Measurements from ENCODE around the gene TECPR1.

TECPR1 gene

DNA sequence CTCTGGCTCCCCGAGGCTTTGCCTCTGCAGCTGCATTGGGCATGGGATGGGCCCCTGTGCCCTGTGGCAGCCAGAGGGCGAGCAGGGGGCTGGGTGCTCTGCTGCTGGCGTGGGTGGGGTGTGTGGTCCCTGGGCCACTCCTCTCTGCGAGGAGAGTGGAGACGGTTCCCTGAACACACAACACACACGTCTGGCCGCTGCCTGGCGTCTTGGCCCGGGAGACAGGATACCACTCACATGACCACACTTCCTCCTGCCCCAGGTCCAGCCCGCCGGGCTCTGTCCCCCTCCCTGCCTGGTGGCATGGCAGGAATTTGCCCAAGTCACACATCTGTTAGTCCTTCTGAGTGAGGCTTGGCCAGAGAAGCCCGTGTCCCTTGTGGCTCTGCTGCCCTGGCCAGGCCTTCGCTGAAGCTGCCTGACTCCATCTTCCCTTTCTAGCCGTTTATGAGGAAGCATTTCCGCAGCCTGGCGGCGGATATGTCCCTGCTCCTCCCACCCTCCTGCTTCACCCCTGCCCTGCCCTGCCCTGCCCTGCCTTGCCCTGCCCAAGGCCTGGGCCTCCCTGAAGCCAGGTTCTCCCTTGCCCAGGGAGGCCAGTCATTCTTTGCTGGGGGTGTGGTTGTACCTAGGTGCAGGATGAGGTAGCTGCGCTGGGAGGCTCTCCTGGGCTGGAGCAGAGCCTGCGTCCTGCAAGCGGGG lies 32.5 kb upstream of the TECPR1 start:
- peak; percentile 25 for DNase-seq

DNA sequence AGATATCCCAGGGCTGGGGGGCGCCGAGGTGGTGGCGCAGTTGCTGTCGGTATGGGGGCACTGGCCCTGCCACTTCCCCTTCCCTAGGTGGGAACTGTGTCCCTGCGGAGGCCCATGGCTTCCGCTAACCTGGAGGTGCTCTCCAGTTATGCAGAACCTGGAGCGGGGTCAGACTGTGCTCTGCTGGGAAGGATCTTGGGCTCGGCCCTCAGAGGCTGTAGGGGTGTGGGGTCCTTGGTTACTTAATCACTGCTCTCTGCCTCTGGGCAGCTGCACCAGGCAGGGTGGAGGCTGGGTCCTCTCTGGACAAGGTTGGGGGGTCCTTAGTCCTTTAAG lies 31.8 kb upstream of the TECPR1 start:
- no peak for DNase-seq

DNA sequence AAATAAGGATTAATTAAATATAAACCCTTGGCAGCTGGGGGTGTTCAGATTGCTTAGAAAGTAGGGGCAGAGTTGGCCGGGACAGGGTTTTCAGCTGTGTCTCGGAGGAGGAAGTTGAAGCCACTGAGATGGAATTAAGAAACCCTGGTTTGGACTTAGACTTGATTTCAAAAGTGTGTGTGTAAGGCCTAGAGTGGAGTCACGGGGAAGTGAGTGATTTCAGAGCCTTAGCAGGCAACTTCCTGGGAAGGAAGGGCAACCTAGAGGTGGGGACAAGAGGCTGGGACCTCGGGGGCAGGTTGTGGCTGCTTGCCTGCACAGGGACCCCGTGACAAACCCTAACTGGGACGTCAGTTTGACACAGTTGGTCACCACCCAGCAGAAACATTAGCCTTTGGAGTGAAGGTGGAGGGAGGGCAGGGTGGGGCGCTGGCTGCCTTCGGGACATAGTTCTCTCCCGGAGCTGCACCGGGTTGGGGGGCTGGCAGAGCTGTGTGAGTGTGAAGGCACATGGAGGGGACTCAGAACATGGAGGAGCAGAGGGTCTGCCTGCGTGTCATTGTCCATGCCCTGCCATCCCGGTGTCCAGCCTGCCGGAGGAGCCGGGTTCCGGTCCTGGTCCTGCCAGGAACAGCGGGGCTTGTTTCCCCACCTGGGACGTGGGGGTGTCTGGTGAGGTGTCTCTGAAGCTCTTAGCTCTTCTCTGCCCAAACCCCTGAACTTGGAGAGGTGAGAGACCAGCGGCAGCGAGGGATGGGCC lies 31.3 kb upstream of the TECPR1 start:
- DNase-seq = no peak

DNA sequence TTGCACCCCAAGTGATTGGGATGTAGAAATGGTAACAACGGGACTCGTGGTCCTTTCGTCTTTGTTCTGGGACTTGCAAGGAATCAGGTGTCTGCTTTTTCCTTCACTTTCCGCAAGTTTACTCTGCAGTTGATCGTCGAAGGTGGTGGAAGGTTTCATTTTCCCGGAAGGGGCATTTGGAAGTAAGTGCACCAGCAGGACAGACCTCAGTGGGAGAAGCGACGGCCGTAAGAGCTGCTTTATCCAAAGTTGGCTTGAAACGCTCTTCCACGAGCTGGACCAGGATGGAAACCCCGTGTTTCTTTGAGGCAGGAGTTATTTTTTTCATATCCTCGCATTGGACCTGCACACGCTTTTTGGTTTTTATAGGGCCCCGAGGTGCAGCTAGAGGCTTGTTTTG lies 30.7 kb upstream of the TECPR1 start:
- no peak for DNase-seq

DNA sequence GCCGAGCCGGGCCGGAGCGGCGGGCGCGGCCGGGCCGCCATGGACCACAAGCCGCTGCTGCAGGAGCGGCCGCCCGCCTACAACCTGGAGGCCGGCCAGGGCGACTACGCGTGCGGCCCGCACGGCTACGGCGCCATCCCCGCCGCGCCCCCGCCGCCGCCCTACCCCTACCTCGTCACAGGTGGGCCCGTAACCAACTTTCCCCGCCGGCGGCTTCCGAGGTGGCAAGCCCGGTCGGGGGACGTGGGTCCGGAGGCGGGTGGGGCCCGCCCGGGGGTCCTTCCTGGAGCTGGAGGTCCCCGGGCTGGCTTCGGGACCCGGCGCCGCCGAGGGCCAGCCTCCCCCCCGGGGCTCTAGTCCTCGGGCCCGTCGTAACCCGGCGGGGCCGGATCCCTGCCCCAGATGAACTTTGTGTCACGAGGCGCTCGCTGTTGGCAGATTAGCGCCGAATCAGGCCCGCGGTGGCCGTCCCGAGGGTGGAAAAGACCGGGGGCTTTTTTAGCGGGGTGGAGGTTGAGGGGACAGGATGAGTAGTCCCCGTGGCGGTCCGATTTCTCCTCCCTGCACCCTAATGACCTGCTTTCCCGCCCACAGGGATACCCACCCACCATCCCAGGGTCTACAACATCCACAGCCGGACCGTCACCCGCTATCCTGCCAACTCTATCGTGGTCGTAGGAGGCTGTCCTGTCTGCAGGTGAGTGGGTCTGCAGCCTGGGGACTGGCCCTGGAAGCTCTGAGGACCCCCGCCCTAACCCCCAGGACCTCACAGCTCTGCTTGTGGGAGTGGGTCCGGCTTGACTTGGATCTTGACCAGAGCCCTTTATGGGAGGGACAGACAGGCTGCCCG lies 29.9 kb upstream of the TECPR1 start:
- peak; percentile 62 for DNase-seq

DNA sequence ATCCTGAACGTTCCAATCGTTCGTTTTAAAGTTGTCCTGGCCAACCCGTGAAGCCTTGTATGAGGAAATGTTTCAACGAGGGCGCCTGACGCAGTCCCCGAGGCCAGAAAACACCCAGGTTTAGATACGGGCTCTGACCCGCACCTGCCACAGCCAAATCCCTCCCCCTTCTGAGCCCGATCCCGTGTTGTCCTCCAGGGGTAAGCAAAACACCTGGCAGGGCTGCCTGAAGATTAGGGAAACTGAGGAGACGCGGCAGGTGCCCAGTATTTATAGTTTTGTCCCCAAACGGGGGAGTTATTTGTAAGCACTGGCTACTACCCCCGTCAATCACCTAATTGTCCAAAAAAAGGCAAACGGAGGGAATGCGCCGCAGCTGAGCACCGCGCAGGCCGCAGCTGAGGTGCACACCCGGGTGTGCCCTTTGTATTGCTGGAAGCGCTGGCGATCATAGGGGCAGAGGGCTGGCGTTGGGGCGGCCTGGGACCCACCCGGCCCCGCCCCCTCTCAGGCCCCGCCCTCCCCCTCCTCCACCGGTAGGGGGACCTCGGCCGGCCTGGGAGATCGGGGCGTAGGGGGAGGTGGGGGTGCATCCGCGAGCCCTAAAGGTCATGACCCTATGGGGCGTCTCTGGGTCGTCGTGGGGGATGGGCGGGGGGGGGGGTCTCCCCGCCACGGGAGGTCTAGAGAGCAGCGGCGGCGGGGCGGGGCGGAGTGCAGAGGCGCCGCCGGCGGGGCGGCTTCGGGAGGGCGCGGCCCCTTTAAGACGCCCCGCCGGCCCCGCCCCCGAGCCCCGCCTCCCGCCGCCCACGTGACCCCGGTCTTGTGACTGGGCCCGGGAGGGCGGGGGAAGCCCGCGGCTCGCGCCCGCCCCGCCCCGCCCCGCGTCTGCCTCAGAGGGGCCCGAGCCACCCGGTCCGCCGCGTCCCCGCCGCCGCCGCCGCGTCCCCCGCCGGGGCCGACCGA lies 29.0 kb upstream of the TECPR1 start, which contains the start of gene BRI3:
BRI3 (plus strand) TSS at position 896 of the 966 bp plus-strand sequence. CDS start 110 bp downstream, outside the sequence.
- peak; percentile 98 for DNase-seq

DNA sequence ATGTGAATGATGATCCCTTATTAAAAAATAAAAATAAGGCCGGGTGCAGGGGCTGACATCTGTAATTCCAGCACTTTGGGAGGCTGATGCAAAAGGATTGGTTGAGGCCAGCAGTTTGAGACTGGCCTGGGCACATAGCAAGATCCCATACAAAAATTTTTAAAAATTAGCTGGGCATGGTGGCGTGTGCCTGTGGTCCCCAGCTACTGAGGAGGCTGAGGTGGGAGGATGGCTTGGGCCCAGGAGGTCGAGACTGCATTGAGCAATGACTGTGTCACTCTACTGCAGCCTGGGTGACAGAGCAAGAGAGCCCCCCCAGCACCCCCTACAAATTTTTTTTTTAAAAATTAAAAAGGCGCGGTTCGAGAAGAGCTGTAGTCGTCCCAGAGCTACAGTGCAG lies 28.3 kb upstream of the TECPR1 start:
- DNase-seq = no peak

DNA sequence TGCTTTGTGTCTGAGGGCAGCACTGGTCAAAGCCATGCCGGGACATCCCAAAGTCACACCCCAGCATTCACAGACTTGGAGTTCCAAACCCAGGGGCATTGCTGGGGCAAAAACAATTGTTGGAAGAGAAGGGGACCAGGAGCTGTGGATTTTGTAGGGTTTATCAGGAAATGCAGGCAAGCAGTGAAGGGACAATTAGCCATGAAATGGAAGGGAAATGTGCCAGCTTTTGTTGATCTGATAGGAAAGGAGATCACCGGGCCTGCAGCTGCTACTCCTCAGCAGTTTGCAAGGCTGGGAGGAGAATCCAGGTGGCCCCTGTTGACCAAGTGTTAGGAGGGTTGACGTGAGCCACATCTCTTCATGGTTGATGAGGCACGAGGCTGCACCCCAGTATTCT lies 26.9 kb upstream of the TECPR1 start:
- peak; percentile 35 for DNase-seq

DNA sequence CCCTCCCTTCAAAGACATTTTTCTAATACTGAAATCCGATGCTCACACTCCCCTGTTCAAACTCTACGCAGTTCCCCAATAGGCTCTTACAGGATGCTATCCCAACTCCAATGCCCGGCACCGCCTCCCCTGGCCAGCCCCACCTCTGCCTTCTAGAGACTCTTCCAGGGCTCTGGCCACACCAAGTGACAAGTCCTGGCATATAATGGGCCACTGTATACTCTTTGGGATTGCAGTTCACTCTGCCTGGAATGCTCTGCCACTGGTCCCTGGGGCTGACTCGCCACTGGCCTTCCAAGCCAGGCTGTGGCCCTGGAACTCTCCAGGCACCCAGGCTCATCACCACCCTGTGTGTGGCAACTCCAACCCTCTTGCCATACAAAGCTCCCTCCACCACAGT lies 26.4 kb upstream of the TECPR1 start:
- DNase-seq = peak; percentile 27

DNA sequence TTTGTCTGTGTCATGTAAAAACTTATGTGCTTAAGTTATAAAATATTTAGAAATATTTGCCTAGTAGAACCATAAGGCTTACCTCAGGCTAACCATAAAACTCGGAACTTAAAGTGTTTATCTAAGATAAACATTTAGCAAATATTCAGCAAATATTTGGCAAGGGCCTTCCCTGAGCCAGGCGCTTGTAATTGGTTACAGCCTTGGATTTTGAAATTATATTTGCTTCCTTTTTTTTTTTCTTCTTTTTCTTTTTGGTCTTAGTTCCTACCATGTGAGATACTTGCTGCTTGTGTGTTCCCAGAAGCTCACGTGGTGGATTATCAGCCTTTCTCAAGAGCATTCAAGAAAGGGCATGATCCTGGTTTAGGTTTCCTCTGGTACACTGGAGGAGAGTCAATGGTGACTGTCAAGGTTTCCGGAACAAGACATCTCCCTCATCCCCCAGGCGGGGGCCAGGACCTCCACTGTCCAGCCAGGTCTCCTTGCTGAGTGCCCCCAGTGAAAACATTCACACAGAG lies 24.3 kb upstream of the TECPR1 start:
- peak; percentile 42 for DNase-seq

DNA sequence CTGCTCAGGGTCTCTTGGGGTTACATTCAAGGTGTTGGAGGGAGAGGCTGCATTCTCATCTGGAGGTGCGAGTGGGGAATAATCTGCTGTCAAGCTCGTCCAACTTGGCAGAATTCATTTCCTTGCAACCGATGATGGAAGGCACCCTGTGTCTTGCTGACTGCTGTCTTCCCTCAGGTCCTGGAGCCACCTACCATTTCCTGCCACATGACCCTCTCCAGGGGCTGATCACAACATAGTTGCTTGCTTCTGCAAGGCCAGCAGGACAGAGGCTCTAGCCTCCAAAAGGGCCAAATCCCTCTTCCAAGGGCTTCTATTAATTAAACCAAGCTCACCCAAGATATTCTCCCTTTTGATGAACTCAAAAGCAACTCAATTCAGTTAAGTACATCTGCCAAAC lies 15.3 kb upstream of the TECPR1 start:
- no peak for DNase-seq

DNA sequence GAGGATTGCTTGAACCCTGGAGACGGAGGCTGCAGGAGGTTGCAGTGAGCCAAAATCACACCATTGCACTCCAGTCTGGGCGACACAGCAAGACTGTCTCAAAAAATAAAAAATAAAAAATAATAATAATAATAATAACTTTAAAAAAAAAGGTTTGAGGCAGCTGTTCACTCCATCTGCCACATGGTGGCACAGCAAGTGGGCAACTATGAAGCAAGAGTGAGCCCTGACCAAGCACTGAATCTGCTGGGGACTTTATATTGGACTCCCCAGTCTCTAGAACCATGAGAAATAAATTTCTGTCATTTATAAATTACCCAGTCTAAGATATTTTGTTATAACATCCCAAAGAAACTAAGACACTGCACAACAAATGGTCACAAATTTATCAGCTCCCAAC lies 14.8 kb upstream of the TECPR1 start:
- DNase-seq = peak; percentile 60

DNA sequence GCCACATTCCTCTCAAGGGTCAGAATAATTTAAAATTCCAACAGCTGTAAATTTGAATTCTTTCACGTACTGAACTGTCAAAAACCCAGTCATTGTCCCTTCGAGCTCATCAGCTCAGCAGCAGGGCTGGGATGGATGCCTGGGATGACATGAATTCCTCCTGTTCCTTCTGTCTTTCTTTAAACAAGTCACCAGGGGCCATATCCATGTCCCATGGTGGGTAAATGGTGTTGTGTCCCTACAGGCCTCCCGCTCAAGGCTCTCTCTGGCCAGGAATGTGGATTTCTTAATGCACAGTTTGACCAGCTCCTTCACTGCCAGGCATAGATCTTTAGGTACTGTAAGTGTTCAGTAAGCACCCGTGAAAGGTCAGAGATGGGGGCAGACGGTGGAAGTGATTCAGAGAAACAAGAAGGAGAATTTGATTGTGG lies 13.8 kb upstream of the TECPR1 start:
- no peak for DNase-seq

DNA sequence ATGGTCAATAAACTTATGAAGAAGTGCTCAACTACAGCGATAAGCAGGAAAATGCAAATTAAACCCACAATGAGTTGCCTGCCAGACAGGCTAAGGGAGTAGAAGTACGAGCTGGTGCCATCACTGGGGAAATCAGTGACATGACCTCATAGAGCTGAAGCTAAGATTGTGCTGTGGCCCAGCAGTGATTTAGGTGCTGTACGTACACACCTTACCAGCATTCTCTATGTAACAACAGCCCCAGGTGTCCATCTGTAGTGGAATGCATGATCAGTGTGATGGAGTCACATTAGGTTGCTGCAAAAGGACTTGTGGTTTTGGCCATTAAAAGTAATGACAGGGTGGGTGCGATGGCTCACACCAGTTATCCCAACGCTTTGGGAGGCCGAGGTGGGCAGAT lies 5.7 kb upstream of the TECPR1 start:
- no peak for DNase-seq

DNA sequence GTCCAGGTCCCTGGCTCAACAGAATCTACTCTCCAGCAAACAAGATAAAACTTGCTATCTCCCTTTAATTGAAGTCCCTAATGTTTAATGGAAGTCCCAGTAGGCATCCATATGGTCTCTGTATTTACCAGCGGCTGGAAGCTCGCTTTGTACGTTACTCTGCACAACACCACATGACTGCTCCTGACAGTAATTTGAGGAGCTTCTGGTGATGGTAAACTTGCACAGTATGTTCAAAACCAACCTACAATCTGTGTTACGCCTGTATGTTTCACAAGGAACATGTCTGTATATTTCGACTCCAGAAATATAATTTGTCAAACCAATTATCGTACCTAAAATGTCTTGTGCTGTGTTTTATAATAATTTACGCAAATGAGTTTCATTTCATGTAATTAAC lies 4.4 kb upstream of the TECPR1 start:
- DNase-seq = no peak

DNA sequence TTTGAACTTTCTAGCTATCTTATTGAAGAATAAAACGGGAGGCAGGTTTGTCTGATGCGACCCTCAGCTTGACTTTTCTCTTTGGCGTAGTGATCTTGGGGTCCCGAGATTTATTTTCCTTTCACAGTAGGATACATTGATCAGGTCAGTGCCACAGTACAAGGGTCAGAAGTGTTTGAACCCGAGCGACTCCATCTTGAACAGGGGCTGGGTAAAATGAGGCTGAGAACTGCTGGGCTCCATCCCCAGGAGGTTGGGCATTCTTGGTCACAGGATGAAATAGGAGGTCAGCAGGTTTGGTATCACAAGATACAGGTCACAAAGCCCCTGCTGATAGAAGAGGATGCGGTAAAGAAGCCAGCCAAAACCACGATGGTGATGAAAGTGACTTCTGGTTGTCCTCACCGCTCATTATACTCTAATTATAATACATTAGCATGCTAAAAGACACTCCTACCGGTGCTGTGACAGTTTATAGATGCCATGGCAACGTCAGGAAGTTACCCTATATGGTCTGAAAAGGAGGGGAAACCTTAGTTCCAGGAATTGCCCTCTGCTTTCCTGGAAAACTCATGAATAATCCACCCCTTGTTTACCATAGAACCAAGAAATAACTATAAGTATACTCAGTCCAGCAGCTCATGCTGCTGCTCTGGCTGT lies 3.0 kb upstream of the TECPR1 start:
- no peak for DNase-seq

DNA sequence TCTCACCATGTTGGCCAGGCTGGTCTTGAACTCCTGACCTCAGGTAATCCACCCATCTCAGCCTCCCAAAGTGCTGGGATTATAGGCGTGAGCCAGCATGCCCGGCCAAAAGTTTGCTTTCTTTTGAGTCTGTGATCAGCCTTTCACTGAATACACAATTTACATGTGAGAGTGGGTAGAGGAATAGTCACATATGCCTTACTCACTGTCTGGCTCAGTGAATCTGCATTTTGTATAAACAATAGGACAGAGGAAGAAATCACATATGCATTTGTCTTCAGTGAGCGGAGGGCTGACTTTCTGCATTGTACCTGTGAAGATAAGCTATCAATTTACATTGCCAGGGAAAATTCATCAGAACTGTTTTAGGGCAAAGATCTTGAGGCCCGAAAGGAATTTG lies 2.5 kb upstream of the TECPR1 start:
- no peak for DNase-seq

DNA sequence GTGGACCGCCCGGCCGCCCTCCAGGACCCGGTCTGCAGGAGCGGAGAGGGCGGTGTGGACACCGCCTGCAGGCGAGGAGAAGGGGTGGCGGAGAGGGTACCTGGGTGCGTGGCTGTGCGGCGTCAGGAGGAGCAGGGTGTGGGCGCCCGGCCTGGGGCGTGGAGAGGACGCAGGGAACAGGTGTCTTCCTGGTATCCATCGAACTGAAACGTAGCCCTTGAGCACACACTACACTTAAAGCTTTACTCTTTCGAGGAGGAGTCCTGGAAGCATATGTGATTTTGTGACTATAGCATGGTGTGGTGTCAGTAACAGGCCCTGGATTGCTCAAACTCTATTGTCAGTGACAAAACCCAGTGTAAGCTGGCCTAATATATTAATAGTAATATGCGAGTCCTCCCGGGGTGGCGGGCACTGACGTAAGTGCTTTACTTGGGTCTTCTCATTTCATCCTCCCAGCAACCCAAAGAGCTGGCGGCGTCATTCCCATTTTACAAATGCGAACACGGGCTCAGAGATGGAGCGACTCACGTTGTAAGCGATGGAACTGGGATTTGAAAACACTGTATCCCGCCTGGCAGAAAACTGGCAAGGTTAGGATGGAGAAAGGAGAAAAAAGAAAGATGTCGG lies 508 bp upstream of the TECPR1 start:
- DNase-seq = peak; percentile 88

DNA sequence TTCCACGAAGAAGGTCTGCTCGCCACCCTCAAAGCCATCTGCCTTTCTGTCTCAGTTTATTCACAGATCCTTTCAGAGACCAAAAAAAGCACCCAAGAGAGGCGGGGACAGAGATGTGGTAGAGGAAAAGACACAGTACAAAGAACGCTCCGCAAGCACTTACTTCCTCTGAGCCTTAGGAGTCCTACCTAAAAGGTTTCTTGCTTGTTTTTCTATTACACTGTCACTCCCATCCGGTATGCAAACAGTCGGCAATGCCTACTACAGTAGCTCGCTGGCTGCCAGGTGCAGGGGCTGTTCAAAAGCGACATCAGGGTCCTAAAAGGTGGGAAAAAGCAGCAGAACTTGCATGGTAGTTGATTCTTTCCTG lies 816 bp downstream of the TECPR1 start:
- no peak for DNase-seq

DNA sequence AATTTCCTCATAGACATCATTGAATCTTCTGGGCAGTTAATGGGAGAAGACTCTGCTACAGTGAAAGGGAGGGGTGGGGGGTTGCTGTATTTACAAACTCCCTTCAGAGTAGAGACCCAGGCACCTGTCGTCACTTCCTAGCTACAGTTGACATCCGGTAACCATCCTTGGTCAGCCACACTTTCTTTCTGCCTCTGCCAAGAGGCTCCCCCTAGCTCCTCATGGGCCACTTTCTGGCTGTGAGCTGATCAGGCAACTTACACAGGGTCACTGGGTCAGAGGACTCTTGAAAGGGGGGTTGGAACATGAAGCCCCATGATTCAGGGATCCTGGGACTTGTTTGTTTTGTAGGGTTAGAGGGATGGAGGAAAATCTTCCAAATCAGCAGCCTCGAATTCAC lies 1.2 kb downstream of the TECPR1 start:
- peak; percentile 78 for DNase-seq

DNA sequence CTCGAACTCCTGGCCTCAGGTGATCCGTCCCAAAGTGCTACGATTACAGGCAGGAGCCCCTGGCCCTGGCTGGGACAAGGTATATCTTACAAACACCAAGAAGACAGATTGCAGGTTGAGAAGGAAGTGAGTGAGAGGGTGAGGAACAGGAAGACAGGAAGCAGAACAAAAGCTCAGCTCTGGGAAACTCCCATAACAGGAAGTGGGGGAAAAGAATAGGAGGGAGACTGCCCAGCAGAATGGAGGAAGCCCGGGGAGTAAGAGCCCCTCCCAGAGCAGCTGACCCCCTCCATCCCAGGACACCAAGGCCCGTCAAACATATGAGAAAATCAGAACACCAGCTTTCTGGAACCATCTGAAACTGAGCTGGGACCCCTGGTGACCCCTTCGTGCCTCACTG lies 2.9 kb downstream of the TECPR1 start:
- DNase-seq = peak; percentile 19
